Measurements from ENCODE around the gene PERM1.

DNA sequence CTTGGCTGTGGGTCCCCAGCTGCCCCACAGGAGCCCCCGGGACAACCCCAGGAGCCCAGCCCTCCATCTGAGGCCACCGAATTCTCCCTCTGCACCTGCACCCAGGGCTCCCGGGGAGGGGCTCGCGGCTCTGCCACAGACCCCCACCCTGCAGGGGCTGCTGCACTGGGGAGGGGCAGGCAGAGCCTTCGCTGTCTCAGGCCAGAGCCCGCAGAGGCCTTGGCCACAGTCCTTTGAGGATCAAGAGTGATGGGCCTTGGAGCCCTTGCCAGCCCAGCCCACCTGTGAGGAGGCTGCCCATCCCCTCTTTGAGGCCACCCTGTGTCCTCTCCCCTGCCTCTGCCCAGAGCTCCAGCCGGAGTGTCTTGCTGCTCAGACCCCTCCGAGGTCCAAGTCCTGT lies 6.5 kb downstream of the PERM1 start:
- TF ChIP-seq CTCF (IDR thresholded peaks at IDR 0.05): no peak
- no peak for TF ChIP-seq POLR2AphosphoS5 (IDR thresholded peaks at IDR 0.05)

All from prostate gland (tissue), 2 donors.